Activated CD8-positive, alpha-beta memory T cell treated with anti-CD3 and anti-CD28 coated beads for 24 hours (primary cell): Measurements from ENCODE around the gene NTNG1.

Source experiments
- DNase-seq: peaks from one replicate; pipeline ENCODE4 v3.0.0-alpha.2; 2020

Gene NTNG1

GRCh38 chr1:107419003-107419402 is 278.2 kb downstream of the NTNG1 start:
- no peak for DNase-seq

DNA sequence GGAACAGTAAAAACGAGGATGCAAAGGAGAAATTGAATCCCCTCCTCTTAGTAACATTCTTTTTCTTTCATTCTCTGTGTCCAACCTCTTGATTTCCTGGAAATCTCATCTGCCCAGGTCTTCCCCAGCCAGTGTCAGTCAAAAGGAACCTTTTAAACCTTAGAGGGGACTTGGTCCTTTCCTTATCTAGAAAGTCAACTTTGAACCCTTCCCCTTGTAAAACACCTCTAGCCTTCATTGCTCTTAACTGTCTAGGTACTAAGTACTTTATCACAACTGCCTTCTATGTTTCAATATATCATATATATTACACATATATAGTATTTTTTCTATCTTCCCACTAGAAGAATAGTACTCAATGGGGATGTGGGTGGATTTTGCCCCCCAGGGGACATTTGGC is 282.1 kb downstream of the NTNG1 start:
- DNase-seq: no peak

DNA sequence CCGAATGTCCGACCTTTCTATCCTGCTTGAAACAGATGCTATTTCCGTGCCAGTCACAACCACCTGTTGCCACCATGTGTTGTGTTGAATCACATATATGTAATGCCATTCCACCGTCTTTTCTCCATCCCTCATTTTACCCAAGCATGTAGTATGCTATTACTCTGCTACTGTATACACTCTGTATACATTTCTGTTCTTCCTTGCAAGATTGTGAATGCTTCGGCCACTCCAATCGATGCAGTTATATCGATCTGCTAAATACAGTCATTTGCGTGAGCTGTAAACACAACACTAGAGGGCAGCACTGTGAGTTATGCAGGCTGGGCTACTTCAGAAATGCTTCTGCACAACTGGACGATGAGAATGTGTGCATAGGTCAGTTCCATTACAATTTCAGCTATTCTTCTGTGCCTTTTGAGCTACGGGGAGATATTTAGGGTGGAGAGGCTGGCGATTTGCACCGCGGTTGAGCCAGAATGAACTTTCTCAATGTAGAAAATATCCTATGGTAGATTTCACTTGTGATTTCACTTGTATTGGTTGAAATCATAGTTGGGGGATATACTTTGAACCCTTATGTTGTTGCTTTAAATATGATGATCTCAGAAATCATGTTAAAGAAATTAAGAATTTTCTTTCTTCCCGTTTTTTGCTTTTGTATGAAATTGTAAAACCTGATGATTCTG is 289.8 kb downstream of the NTNG1 start:
- no peak for DNase-seq

GRCh38 chr1:107432108-107432507 is 291.3 kb downstream of the NTNG1 start:
- no peak for DNase-seq

- no peak for DNase-seq
These were observed 292.2 kb downstream of the NTNG1 start for GRCh38 chr1:107433068-107433467.

GRCh38 chr1:107433635-107434360 is 293.0 kb downstream of the NTNG1 start:
- DNase-seq: no peak

- DNase-seq: no peak
These were observed 293.5 kb downstream of the NTNG1 start for GRCh38 chr1:107434361-107434693.

- DNase-seq: no peak
These were observed 295.9 kb downstream of the NTNG1 start for GRCh38 chr1:107436552-107437241.

DNA sequence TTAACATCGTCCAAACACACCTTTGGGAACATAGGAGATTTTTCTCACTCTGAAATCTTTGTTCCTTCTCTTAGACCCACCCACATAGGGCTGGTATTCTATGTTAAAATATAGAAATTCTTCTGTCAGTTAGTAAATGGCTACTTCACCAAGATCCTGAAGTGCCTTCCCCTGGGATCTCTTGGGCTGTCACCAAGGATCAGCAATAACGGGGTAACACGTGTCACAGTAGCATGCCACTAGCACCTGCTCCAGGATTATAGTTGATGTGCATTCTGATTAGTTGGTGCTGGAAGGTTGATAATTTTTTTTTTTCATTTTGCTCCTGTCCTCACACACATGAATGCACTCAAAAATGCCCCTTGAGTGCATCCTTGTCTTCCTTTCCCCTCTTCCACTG is 298.7 kb downstream of the NTNG1 start:
- DNase-seq: no peak

DNA sequence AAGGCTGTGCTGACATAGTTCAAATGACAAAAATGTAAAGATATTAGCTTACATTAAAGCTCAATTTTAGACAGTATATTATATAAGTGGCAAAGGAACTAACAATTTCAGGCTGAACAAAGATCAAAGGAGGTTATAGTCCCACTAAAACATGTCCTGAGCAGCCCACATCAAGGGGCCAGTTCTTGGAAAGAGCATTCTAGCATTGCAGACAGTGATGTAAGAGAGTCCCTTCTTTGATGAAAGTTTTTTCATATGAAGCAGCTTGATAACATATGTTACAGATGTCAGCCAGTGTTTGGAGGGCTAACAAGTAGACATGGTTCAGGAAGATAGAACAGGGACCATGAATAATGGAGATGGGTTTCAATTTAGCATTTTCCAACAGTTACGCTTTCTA is 301.7 kb downstream of the NTNG1 start:
- DNase-seq: no peak

- no peak for DNase-seq
These were observed 302.2 kb downstream of the NTNG1 start for GRCh38 chr1:107443027-107443426.

GRCh38 chr1:107443860-107444259 is 303.0 kb downstream of the NTNG1 start:
- no peak for DNase-seq

GRCh38 chr1:107444302-107444701 is 303.5 kb downstream of the NTNG1 start:
- no peak for DNase-seq

- DNase-seq: no peak
These were observed 308.5 kb downstream of the NTNG1 start for GRCh38 chr1:107449326-107449725.

GRCh38 chr1:107450899-107451664 is 310.2 kb downstream of the NTNG1 start:
- no peak for DNase-seq

- DNase-seq: no peak
These were observed 310.9 kb downstream of the NTNG1 start for GRCh38 chr1:107451715-107452114.

DNA sequence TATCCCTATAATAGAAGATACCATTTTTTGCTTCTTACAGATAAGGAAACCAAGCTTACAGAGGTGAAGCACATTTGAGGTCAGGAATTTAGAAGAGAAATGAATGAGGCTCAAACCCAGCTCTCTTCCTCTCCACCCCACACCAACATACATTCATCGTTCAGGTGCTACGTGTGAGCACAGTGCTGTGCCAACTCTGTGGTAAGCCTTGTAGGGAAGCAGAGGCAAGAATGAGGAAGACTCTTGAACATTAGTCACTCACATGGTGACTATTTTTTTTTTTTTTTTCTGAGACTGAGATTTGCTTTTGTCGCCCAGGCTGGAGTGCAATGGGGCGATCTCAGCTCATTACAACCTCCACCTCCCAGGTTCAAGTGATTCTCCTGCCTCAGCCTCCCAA is 314.0 kb downstream of the NTNG1 start:
- DNase-seq: no peak

DNA sequence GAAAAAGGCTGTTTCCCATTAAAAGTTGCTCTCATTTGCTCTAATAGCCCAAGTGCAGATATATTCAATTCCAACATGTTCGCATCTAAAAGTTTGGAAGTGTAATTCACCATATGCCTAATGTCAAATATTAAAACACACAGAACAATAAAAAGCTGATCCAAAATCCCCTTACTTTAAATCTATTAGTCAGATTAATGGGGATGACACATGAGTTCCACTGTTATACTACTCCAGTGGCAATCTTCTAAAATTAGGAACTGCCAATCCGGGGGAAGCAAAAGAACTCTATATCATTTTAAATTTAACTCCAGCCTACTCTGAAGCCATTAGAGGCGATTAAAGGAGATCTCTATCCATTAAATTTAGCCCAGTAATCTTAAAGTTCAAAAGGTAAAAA is 317.1 kb downstream of the NTNG1 start:
- no peak for DNase-seq

GRCh38 chr1:107459204-107459904 is 318.5 kb downstream of the NTNG1 start:
- no peak for DNase-seq

DNA sequence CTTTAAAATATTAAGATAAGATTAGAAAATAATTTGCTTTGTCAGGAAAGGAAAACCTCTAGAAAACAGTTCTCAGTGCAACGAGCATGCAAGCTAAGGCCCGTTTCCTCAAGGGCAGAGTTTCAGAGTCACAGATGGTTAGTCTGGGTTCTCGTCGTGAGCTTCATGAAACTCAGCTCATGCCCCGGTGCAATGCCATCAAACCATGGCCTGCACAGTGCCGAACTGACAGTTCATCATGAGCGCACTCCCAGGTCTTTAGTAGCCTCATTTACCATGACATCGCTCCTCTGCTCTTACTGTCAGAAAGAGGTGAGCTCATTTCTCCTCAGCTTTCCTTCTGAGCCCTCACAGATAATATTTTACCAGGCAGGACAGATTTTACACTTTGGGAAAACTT is 319.2 kb downstream of the NTNG1 start:
- DNase-seq: no peak

DNA sequence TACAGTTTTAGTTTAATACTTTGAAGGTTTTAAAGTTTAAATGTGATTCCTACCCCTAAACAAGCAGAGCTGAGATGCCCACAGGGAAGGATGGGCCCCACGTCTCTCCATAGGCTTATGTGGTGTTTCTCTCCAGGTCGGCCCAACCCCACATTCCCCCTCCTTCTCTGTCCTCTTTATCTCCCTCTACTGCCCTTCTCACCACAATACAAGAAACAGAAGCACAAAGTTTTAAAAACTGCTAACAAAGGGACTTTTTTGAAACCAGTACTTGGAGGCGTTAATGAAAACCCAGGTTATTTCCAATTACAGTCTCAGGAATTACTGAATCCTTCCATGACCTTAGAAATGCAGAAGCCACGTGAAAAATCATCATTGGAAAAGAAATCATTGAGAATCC is 324.0 kb downstream of the NTNG1 start:
- DNase-seq: no peak

- DNase-seq: no peak
These were observed 326.4 kb downstream of the NTNG1 start for GRCh38 chr1:107467286-107467685.

- no peak for DNase-seq
These were observed 327.0 kb downstream of the NTNG1 start for GRCh38 chr1:107467811-107468210.
